ENCODE results near the gene BATF. TPM values are rescaled to one million over a fixed set of nuclear protein-coding genes. Genes with fewer than 3 reads are reported as not detected.

BATF gene
- total RNA-seq, 2 donors from 2014 or later = not detected

GRCh38 chr14:75539162-75539560, 16.9 kb downstream of the BATF start:
- 83 to 86% methylated on average over 5 of the region's 5 CpGs for WGBS, 2 donors
- DNase-seq (no peak), ATAC-seq (no peak)
- intact Hi-C loops (cut with DNase I) = no loop called here
- Histone ChIP-seq H3K4me1 (peaks cover 9% of the 10 kb centered on the region), H3K9me3 (no peaks in the 10 kb centered on the region), H3K27ac (no peak overlapping the region), H3K4me3 (no peak overlapping the region), H3K36me3 (replicated peaks in 1 of 2; ENCODE audit: insufficient read depth in 1 of 2, low read depth in 2 of 2) (no peaks in the 10 kb centered on the region), H3K27me3 (no peaks in the 10 kb centered on the region)
- no peak for TF ChIP-seq POLR2A (IDR thresholded peaks at IDR 0.05)

DNA sequence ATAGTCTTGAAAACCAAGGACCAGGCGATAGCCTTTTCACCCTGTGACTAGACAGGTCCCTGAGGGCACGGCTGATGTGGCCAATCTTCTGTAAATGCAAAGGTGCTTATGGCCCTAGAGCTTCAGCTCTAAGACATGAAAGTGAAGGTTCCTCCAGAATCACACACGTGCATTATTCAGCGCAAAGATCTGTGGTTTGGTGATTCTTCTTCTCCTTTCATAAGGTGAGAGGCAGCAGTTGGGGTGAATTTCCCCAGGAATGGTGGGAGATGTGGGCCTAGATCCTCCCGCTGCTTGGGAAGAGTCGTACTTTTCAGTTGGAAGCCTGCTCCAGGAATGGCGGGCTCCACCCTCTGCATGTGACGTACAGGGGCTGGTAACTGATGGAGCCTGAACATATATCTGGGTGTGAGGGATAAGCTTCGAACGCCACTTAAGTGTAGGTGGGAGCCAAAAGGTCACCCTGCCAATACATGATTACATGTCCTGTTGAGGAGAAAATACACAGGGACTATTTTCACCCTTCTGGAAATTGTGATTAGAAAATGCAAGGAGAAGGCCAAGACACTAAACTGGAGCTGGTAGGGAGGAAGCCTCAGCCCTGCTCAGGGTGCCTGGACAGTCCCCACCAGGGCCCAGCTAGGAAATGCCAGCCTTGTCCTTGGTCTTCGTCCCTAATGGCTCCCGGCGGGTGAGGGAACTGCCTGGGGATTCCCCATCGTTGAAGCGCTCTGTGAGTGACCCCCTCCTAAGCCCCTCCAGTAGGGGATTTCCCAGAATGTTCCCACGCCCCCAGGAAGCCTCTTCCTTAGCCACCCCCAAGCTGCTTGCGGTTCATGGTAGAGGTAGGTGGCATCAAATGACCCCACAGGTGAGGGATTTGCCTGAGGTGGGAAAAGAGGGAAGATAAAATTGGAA, 17.6 kb downstream of the BATF start:
- intact Hi-C loops (cut with DNase I) = no loop called here
- Histone ChIP-seq H3K36me3 (replicated peaks in 1 of 2; ENCODE audit: insufficient read depth in 1 of 2, low read depth in 2 of 2) (no peaks in the 10 kb centered on the region), H3K27me3 (no peaks in the 10 kb centered on the region), H3K4me1 (peaks cover 9% of the 10 kb centered on the region), H3K27ac (no peak overlapping the region), H3K9me3 (no peaks in the 10 kb centered on the region), H3K4me3 (no peak overlapping the region)
- DNase-seq (no peak), ATAC-seq (no peak)
- WGBS, 2 donors = 73 to 74% methylated on average over 17 of the region's 17 CpGs
- TF ChIP-seq POLR2A (IDR thresholded peaks at IDR 0.05) (no peak), CTCF (IDR thresholded peaks at IDR 0.05) (no peak)

DNA sequence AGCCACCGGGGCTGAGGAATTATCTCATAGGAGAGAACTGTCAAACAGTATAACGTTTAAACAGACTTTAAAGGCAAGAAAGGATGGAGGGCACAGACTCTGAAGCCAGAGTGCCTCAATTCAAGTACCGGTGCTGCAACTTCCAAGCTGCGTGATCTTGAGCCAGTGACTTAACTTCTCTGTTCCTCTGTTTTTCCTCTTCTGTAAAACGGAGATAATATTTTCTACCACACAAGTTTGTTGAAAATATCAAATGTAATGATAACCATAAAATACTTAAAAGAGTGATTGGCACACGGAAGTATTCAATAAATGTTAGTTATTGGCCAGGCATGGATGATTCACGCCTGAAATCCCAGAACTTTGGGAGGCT, 18.2 kb downstream of the BATF start:
- DNase-seq = no peak
- Histone ChIP-seq H3K36me3 (replicated peaks in 1 of 2; ENCODE audit: insufficient read depth in 1 of 2, low read depth in 2 of 2) (no peaks in the 10 kb centered on the region), H3K27ac (no peak overlapping the region), H3K4me1 (peaks cover 9% of the 10 kb centered on the region), H3K4me3 (no peak overlapping the region), H3K9me3 (no peaks in the 10 kb centered on the region), H3K27me3 (no peaks in the 10 kb centered on the region)
- TF ChIP-seq CTCF (IDR thresholded peaks at IDR 0.05) = no peak
- TF ChIP-seq POLR2A (IDR thresholded peaks at IDR 0.05) = no peak
- ATAC-seq = no peak
- intact Hi-C loops (cut with DNase I) = no loop called here
- 61 to 66% methylated on average over 7 of the region's 7 CpGs for WGBS, 2 donors

- no peak overlapping the region for H3K4me3 ChIP-seq
- 48 to 53% methylated on average over 4 to 10 of the region's 10 CpGs for WGBS, 2 donors
Measured at GRCh38 chr14:75542588-75543091, 20.4 kb downstream of the BATF start.

More at GRCh38 chr14:75542588-75543091, 20.4 kb downstream of the BATF start:
- Histone ChIP-seq H3K36me3 (replicated peaks in 1 of 2; ENCODE audit: insufficient read depth in 1 of 2, low read depth in 2 of 2) (no peaks in the 10 kb centered on the region), H3K9me3 (no peaks in the 10 kb centered on the region), H3K4me1 (no peaks in the 10 kb centered on the region), H3K27ac (peak overlapping the region in 2 of 4 donors; percentile 10 to 63), H3K27me3 (no peaks in the 10 kb centered on the region)
- peak; percentile 28 to 73 (median 43) for DNase-seq
- intact Hi-C loops (cut with DNase I) = no loop called here
- TF ChIP-seq CTCF (IDR thresholded peaks at IDR 0.05) = no peak
- TF ChIP-seq POLR2A (IDR thresholded peaks at IDR 0.05) = no peak
- ATAC-seq = peak; percentile 73
